RWPE2 (cell line): ENCODE results near the gene KDM2B.

Experiments
- ATAC-seq: fragments of 200-7000 bp; cut with Tn5 transposase; 3 replicates; pipeline ENCODE4 v1.9.1; 2021; ENCODE audit warnings: low read depth
- DNase-seq: peaks from one replicate; pipeline ENCODE4 v3.0.0-alpha.2; 2020; ENCODE audit warnings: low spot score
- H3K27ac ChIP-seq: fragments of 450-650 bp; 2 replicates; pipeline ENCODE4 v1.5.1; 2017; ENCODE audit warnings: mild to moderate bottlenecking; ENCODE audit not compliant: poor library complexity, severe bottlenecking
- H3K27me3 ChIP-seq: fragments of 250-450 bp; sonication (Bioruptor Pico); 2 replicates; pipeline ENCODE4 v1.5.1; 2021; ENCODE audit warnings: mild to moderate bottlenecking, moderate library complexity; ENCODE audit not compliant: insufficient read depth, poor library complexity, severe bottlenecking
- H3K36me3 ChIP-seq: fragments of 250-450 bp; sonication (Bioruptor Pico); 2 replicates; pipeline ENCODE4 v1.5.1; 2020; ENCODE audit warnings: low read depth, mild to moderate bottlenecking, moderate library complexity
- H3K4me1 ChIP-seq: fragments of 250-450 bp; sonication (Bioruptor Pico); 2 replicates; pipeline ENCODE4 v1.5.1; 2021; ENCODE audit warnings: mild to moderate bottlenecking, moderate library complexity; ENCODE audit not compliant: insufficient read depth, poor library complexity, severe bottlenecking
- H3K4me3 ChIP-seq: fragments of 250-450 bp; sonication (Bioruptor Pico); 2 replicates; pipeline ENCODE4 v1.5.1; 2021; ENCODE audit warnings: mild to moderate bottlenecking, moderate library complexity; ENCODE audit not compliant: severe bottlenecking
- H3K9me3 ChIP-seq: fragments of 250-450 bp; sonication (Bioruptor Pico); 2 replicates; pipeline ENCODE4 v1.5.1; 2021; ENCODE audit warnings: mild to moderate bottlenecking, moderate library complexity; ENCODE audit not compliant: severe bottlenecking
- TF ChIP-seq, protein P1 (sequence below): fragments of 450-650 bp; IDR thresholded peaks from one replicate; pipeline ENCODE4 v1.5.1; 2017; ENCODE audit warnings: mild to moderate bottlenecking, moderate library complexity; ENCODE audit not compliant: poor library complexity, severe bottlenecking

KDM2B gene

DNA sequence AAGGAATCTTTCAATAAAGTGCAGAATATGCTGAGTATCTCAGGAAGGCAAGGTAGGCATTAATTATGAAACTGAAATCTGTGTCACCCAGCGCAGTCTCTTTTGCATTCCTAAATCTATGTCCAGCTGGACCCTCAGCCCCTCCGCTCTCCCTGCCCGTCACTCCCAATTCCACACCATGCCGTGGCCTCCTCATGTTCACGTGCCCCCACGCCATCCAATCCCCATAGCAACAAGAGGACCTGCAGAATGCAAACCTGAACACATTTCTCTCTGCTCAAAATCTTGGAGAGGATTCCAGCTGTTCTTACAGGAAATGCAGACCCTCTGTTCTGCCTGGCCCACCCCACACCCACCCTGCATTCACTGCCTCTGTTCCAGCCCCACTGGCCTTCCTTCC, 35.3 kb downstream of the KDM2B start:
- Histone ChIP-seq H3K4me1 (no peaks in the 10 kb centered on the region), H3K36me3 (peaks cover 4% of the 10 kb centered on the region; the same call in 1 of the 2 replicates), H3K4me3 (no peak overlapping the region), H3K27me3 (no peaks in the 10 kb centered on the region), H3K27ac (no peak overlapping the region), H3K9me3 (no peaks in the 10 kb centered on the region)
- DNase-seq (no peak), ATAC-seq (no peak)
- TF ChIP-seq, protein P1, sequence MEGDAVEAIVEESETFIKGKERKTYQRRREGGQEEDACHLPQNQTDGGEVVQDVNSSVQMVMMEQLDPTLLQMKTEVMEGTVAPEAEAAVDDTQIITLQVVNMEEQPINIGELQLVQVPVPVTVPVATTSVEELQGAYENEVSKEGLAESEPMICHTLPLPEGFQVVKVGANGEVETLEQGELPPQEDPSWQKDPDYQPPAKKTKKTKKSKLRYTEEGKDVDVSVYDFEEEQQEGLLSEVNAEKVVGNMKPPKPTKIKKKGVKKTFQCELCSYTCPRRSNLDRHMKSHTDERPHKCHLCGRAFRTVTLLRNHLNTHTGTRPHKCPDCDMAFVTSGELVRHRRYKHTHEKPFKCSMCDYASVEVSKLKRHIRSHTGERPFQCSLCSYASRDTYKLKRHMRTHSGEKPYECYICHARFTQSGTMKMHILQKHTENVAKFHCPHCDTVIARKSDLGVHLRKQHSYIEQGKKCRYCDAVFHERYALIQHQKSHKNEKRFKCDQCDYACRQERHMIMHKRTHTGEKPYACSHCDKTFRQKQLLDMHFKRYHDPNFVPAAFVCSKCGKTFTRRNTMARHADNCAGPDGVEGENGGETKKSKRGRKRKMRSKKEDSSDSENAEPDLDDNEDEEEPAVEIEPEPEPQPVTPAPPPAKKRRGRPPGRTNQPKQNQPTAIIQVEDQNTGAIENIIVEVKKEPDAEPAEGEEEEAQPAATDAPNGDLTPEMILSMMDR = no peak

GRCh38 chr12:121543786-121544185, 37.0 kb downstream of the KDM2B start:
- no peak overlapping the region for H3K4me3 ChIP-seq
- H3K36me3 ChIP-seq = peaks cover 4% of the 10 kb centered on the region; the same call in 1 of the 2 replicates
- no peaks in the 10 kb centered on the region for H3K9me3 ChIP-seq
- no peaks in the 10 kb centered on the region for H3K4me1 ChIP-seq
- no peak for DNase-seq
- no peak for ATAC-seq
- no peak overlapping the region for H3K27ac ChIP-seq
- H3K27me3 ChIP-seq = no peaks in the 10 kb centered on the region
- TF ChIP-seq, protein P1 = no peak

DNA sequence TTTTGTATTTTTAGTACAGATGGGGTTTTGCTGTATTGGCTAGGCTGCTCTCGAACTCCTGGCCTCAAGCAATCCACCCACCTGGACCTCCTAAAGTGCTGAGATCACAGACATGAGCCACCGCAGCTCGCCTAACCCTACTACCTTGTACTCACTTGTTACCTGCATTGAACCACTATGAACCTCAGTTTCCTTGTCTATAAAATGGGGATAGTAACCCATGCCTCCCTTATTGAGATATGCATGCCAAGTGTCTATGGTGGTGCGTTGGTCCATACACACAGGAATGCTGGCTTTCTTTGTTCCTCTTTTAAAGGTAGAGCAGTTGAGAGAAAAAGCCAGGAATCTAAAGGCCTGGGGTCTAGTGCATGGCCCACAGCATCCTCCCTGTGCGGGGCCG, 40.9 kb downstream of the KDM2B start:
- no peaks in the 10 kb centered on the region for H3K36me3 ChIP-seq
- H3K27me3 ChIP-seq = no peaks in the 10 kb centered on the region
- H3K4me3 ChIP-seq = no peak overlapping the region
- TF ChIP-seq, protein P1 = no peak
- ATAC-seq (no peak), DNase-seq (no peak)
- H3K27ac ChIP-seq = no peak overlapping the region
- no peaks in the 10 kb centered on the region for H3K9me3 ChIP-seq
- peaks cover 4% of the 10 kb centered on the region for H3K4me1 ChIP-seq

DNA sequence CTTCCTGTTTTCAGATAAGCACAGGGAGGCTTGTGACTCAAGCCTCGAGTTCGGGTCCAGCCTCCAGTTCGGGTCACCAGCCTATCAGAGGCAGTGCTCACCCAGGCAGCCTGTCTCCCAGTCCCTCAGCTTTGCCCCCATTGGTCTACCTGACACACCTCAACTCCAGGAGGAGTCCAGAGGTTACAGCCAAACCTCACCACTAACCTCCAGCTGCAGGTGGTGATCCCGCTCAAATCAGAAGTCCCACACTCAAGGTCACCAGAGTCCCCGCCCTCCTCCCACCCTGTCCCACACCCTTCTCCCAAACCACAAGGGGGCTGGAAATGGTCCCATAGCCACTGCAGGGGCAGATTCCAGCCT, 42.1 kb downstream of the KDM2B start:
- H3K4me3 ChIP-seq = peak overlapping the region; percentile 47
- H3K36me3 ChIP-seq = no peaks in the 10 kb centered on the region
- DNase-seq (no peak), ATAC-seq (peak; percentile 48)
- TF ChIP-seq, protein P1 = no peak
- H3K27me3 ChIP-seq = no peaks in the 10 kb centered on the region
- H3K4me1 ChIP-seq = peaks cover 4% of the 10 kb centered on the region
- no peaks in the 10 kb centered on the region for H3K9me3 ChIP-seq
- no peak overlapping the region for H3K27ac ChIP-seq

DNA sequence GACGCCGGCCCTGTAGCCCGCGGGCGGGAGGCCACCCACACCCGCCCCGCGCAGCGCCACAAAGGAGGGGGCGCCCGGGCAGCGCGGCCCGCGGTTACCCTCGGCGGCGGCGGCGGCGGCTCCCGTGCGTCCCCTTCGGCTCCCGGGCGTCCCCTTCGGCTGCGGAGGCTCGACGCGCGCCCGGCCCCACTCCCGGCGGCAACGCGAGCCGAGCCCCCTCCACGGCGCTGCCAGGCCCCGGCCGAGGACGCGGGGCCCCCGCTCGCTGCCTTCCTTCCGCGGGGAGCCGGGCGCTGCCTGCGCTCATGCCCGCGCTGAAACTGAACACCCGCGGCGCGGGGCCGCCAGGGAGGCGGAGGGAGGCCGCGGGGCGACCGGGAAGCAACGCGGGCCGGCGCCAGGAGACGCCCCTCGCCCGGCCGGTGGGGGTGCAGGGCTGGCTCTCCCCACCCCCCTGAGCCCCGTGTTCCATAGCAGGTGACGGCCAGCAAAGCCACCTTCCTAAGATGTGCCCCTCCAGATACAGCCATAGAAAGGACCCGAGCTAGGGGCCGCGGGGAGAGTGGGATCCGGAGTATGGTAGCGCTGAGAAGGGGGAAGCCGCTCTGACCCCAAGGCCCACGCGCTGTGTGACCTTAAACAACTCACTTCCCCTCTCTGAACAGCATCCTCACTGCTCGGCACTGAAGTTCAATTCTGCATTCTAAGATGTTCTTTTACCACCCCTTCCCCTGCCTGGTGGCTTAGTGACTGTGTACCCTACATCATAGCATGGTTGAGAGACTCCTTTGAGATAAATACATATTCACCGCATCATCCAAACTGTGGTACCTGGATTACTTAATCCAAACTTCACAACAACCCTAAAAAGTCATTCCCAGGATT, 42.8 kb downstream of the KDM2B start:
- H3K9me3 ChIP-seq = no peaks in the 10 kb centered on the region
- no peak for DNase-seq
- ATAC-seq = peak; percentile 22; the same call in 1 of the 3 replicates
- TF ChIP-seq, protein P1 = no peak
- H3K27me3 ChIP-seq = no peaks in the 10 kb centered on the region
- H3K36me3 ChIP-seq = no peaks in the 10 kb centered on the region
- H3K27ac ChIP-seq = no peak overlapping the region
- H3K4me1 ChIP-seq = peaks cover 4% of the 10 kb centered on the region
- peak overlapping the region; percentile 47 for H3K4me3 ChIP-seq
